Retina (tissue), 1 donor: Measurements from ENCODE around the gene ELP4.
"Not testable (repeated sequence)": the region's sequence is repeated elsewhere in the genome, so short reads cannot be mapped to it uniquely, and the experiment has no call there.

Experiments
- DNase-seq: peaks from one replicate; pipeline ENCODE4 v3.0.0-alpha.2; 2016

Gene ELP4

GRCh38 chr11:31558001-31558400, 48.4 kb downstream of the ELP4 start:
- DNase-seq: no peak

GRCh38 chr11:31560842-31561476, 51.4 kb downstream of the ELP4 start:
- DNase-seq: no peak

- not testable (repeated sequence) for DNase-seq
Measured at GRCh38 chr11:31564517-31564916, 55.0 kb downstream of the ELP4 start.

- DNase-seq: not testable (repeated sequence)
Measured at GRCh38 chr11:31574133-31574532, 64.6 kb downstream of the ELP4 start.

- not testable (repeated sequence) for DNase-seq
Measured at GRCh38 chr11:31575764-31576163, 66.2 kb downstream of the ELP4 start.

- DNase-seq: not testable (repeated sequence)
Measured at GRCh38 chr11:31579412-31579811, 69.8 kb downstream of the ELP4 start.

- no peak for DNase-seq
Measured at GRCh38 chr11:31582697-31583096, 73.1 kb downstream of the ELP4 start.

GRCh38 chr11:31598454-31598853, 88.9 kb downstream of the ELP4 start:
- DNase-seq: no peak

- no peak for DNase-seq
Measured at GRCh38 chr11:31601635-31602282, 92.2 kb downstream of the ELP4 start.

GRCh38 chr11:31606893-31607292, 97.3 kb downstream of the ELP4 start:
- no peak for DNase-seq

GRCh38 chr11:31607914-31608313, 98.3 kb downstream of the ELP4 start:
- DNase-seq: no peak

- no peak for DNase-seq
Measured at GRCh38 chr11:31608995-31609394, 99.4 kb downstream of the ELP4 start.

GRCh38 chr11:31610544-31610943, 101.0 kb downstream of the ELP4 start:
- no peak for DNase-seq

- DNase-seq: no peak
Measured at GRCh38 chr11:31617246-31617645, 107.7 kb downstream of the ELP4 start.

GRCh38 chr11:31619980-31620379, 110.4 kb downstream of the ELP4 start:
- no peak for DNase-seq

- no peak for DNase-seq
Measured at GRCh38 chr11:31620434-31620833, 110.9 kb downstream of the ELP4 start.

GRCh38 chr11:31625868-31626267, 116.3 kb downstream of the ELP4 start:
- DNase-seq: no peak

GRCh38 chr11:31628111-31628510, 118.5 kb downstream of the ELP4 start:
- DNase-seq: no peak

- DNase-seq: peak; percentile 62
Measured at GRCh38 chr11:31636983-31637382, 127.4 kb downstream of the ELP4 start.

- peak; percentile 59 for DNase-seq
Measured at GRCh38 chr11:31640611-31641010, 131.0 kb downstream of the ELP4 start.

GRCh38 chr11:31641477-31642062, 132.0 kb downstream of the ELP4 start:
- peak; percentile 77 for DNase-seq

GRCh38 chr11:31643857-31644256, 134.3 kb downstream of the ELP4 start:
- DNase-seq: no peak

GRCh38 chr11:31645747-31646146, 136.2 kb downstream of the ELP4 start:
- no peak for DNase-seq

- DNase-seq: no peak
Measured at GRCh38 chr11:31646216-31646615, 136.6 kb downstream of the ELP4 start.
